RWPE1 (cell line): ENCODE data around the gene CFP.
A peak's percentile ranks its signal among the peaks of the same experiment; 100 is the strongest.

Experiments
- CTCF ChIA-PET: fragments of 350-600 bp; sonication (Branson Sonifier 250); formaldehyde crosslinking; extraction: SDS; loops from one replicate; lab custom pipeline; 2021; lab: Yijun Ruan, JAX
- POLR2A ChIA-PET: fragments of 400-600 bp; formaldehyde crosslinking; extraction: SDS; loops from one replicate; lab custom pipeline; 2020; ENCODE audit warnings: antibody characterized with exemption; ENCODE audit not compliant: low non-redundant PET; lab: Yijun Ruan, JAX
- DNase-seq: peaks from one replicate; pipeline ENCODE4 v3.0.0; 2012; ENCODE audit warnings: low spot score
- H3K27ac ChIP-seq: fragments of 450-650 bp; 2 replicates; pipeline ENCODE4 v1.5.1; 2017
- TF ChIP-seq, protein P1 (sequence below): fragments of 450-650 bp; conservative IDR thresholded peaks from 2 replicates; pipeline ENCODE4 v1.5.1; 2017; ENCODE audit warnings: low read depth, mild to moderate bottlenecking

Gene CFP

GRCh38 chrX:47649271-47649670 is 19.5 kb upstream of the CFP start:
- H3K27ac ChIP-seq = peak overlapping the region; percentile 84
- TF ChIP-seq, protein P1, sequence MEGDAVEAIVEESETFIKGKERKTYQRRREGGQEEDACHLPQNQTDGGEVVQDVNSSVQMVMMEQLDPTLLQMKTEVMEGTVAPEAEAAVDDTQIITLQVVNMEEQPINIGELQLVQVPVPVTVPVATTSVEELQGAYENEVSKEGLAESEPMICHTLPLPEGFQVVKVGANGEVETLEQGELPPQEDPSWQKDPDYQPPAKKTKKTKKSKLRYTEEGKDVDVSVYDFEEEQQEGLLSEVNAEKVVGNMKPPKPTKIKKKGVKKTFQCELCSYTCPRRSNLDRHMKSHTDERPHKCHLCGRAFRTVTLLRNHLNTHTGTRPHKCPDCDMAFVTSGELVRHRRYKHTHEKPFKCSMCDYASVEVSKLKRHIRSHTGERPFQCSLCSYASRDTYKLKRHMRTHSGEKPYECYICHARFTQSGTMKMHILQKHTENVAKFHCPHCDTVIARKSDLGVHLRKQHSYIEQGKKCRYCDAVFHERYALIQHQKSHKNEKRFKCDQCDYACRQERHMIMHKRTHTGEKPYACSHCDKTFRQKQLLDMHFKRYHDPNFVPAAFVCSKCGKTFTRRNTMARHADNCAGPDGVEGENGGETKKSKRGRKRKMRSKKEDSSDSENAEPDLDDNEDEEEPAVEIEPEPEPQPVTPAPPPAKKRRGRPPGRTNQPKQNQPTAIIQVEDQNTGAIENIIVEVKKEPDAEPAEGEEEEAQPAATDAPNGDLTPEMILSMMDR = no peak
- ChIA-PET POLR2A (no interaction called here), CTCF (interaction anchor here (0.6 kb wide), 1 partner anchor 1296 kb away, joined by 3 read pairs; no protein-coding TSS in a partner anchor)
- no peak for DNase-seq

- ChIA-PET CTCF (interaction anchor here (0.5 to 0.6 kb wide), 2 partner anchors 10 to 1296 kb away, joined by 3 to 4 read pairs; partner anchors contain the start of gene UXT), POLR2A (no interaction called here)
- H3K27ac ChIP-seq = no peak overlapping the region
- DNase-seq = no peak
- TF ChIP-seq, protein P1 = no peak
Measured at GRCh38 chrX:47648376-47648775, 18.6 kb upstream of the CFP start.

DNA sequence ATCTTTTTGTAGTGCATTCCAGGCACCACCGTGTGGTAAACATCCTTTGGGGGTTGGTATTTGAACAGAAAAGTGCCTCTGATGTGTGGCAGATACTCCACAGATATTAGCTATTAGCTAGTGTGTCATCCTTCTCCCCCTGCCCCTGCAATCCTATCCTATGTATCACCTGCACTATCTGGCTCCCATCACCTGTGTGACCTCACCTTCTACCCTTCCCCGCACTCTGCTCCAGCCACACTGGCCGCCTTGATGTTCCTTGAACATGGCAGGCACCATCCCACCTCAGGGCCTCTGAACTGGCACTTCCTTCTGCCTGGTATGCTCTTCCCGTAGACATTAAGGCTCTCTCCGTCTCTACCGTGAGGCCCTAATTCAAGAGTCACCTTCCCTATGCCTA is 16.9 kb upstream of the CFP start:
- CTCF ChIA-PET = no interaction called here
- TF ChIP-seq, protein P1 = no peak
- POLR2A ChIA-PET = interaction anchor here (0.6 kb wide), 1 partner anchor 285 kb away, joined by 3 read pairs; no protein-coding TSS in a partner anchor
- no peak overlapping the region for H3K27ac ChIP-seq
- no peak for DNase-seq

- H3K27ac ChIP-seq = peak overlapping the region; percentile 59
- CTCF ChIA-PET = no interaction called here
- DNase-seq = no peak
- TF ChIP-seq, protein P1 = no peak
- POLR2A ChIA-PET = no interaction called here
Measured at GRCh38 chrX:47645530-47645929, 15.8 kb upstream of the CFP start.

DNA sequence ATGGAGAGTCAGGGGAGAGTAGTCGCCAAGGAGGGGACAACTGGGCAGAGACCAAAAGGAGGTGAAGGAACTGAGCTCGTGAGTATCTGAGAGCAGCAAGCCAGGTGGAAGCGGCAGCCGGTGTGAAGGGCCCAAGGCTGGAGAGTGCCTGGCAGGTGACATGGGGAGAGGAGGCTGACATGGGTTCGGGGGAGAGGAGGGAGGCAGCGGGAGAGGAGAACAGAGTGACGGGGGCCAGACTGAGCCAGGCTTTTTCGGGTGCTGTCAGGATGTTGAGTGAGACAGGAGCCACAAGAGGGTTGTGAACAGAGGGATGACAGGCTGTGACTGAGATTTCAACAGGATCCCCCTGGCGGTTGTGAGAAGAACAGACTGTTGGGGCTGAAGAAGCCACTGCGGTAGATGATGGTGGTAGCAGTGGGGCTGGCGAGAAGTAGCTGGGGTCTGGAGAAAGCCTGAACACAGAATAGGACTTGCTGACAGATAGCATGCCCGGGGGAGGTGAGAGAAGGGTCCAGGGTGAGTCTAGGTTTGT is 14.9 kb upstream of the CFP start:
- H3K27ac ChIP-seq = no peak overlapping the region
- TF ChIP-seq, protein P1 = peak; percentile 21; the same call in 1 of the 2 replicates
- ChIA-PET CTCF (interaction anchor here (0.6 to 0.7 kb wide), 5 partner anchors 50 to 569 kb away, joined by 3 to 5 read pairs (median 4); no protein-coding TSS in a partner anchor), POLR2A (no interaction called here)
- no peak for DNase-seq

DNA sequence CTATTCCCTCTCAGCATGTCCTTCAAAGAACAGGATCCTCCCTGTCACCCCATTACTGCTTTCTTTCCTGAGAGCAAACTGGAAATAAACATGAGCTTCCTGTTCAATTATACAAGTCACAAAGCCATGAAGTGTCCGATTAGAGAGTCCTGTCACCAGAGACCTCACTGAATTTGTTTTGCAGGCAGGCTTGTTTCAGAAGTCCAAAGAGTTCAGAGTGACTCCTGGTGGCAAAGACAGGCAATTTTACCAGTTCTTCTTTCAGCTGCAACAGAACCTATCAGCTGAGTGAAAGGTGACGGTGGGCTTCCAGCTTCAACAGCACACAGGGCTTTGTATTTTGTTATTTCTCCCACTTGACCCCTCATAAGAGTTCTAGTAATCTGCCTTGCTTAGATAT is 14.2 kb upstream of the CFP start:
- TF ChIP-seq, protein P1 = no peak
- POLR2A ChIA-PET = no interaction called here
- no peak for DNase-seq
- CTCF ChIA-PET = interaction anchor here (0.6 to 0.7 kb wide), 4 partner anchors 49 to 142 kb away, joined by 3 to 5 read pairs (median 4); no protein-coding TSS in a partner anchor
- H3K27ac ChIP-seq = no peak overlapping the region
